HG02973 (cell line): Measurements from ENCODE around the gene MIAT.

Source experiments
- ATAC-seq: cut with Tn5 transposase; IDR thresholded peaks from one replicate; pipeline ENCODE4 v1.9.1; 2021; ENCODE audit warnings: moderate library complexity; ENCODE audit not compliant: unreplicated experiment

The MIAT gene

GRCh38 chr22:26722159-26722558, 64.8 kb downstream of the MIAT start:
- ATAC-seq: no peak

- no peak for ATAC-seq
Observed at GRCh38 chr22:26724414-26724813, 67.0 kb downstream of the MIAT start.

- no peak for ATAC-seq
Observed at GRCh38 chr22:26725012-26725676, 67.8 kb downstream of the MIAT start.
